ENCODE data around the gene TIAM2. TPM values are rescaled to one million over a fixed set of nuclear protein-coding genes. Genes with fewer than 3 reads are reported as not detected.

The TIAM2 gene
- total and polyA plus RNA-seq, 2 donors (not counting 3 experiments of a cell fraction or from before 2014, with no cell fraction given) = 9.6 to 18.5 TPM

GRCh38 chr6:155010940-155011339 lies 15.8 kb downstream of the TIAM2 start:
- Histone ChIP-seq H3K9me3 (replicated peaks; ENCODE audit: control insufficient read depth, insufficient read depth, low read length) (no peaks in the 10 kb centered on the region), H3K9me1 (replicated peaks; ENCODE audit: control insufficient read depth, extremely low read depth, insufficient read depth, low read length) (no peaks in the 10 kb centered on the region), H3K27me3 (ENCODE audit: control insufficient read depth in 2 of 2, insufficient read depth in 2 of 2, low read length in 2 of 2) (no peaks in the 10 kb centered on the region), H3K4me2 (ENCODE audit: insufficient read depth, low read length) (no peak overlapping the region), H3K4me1 (ENCODE audit: control insufficient read depth, extremely low read depth, insufficient read depth, low read length) (peaks cover 25% of the 10 kb centered on the region), H2AFZ (ENCODE audit: low read depth, low read length) (no peak overlapping the region), H3K36me3 (ENCODE audit: control insufficient read depth in 2 of 2, extremely low read depth in 1 of 2, insufficient read depth in 2 of 2, low read length in 2 of 2) (no peaks in the 10 kb centered on the region), H3K4me3 (replicated peaks in 1 of 3; ENCODE audit: insufficient read depth in 1 of 3, low read depth in 1 of 3, low read length in 3 of 3) (no peak overlapping the region), H3K79me2 (ENCODE audit: control insufficient read depth, insufficient read depth, low read length) (peaks cover 14% of the 10 kb centered on the region), H4K20me1 (replicated peaks; ENCODE audit: control insufficient read depth, extremely low read depth, insufficient read depth, low read length) (no peaks in the 10 kb centered on the region), H3K27ac (ENCODE audit: insufficient read depth, low read depth, low read length) (no peak overlapping the region), H3K9ac (replicated peaks; ENCODE audit: extremely low read depth, insufficient read depth, low read length) (no peak overlapping the region)
- no TSS peak for BruUV-seq (replicated peaks)
- intact Hi-C loops (cut with micrococcal nuclease) = loop anchor here (5.0 kb wide), 2 partner anchors 79 to 131 kb away; no protein-coding TSS in a partner anchor
- DNase-seq (ENCODE audit: low read depth, low spot score) = no peak
- no peak for FAIRE-seq
- dilution Hi-C loops (cut with MboI; ENCODE audit: extremely low pct_ligation_motif_present, low sequenced_read_pairs) = no loop called here
- TF ChIP-seq MYC (IDR thresholded peaks at IDR 0.05; ENCODE audit: low read depth, low read length) (no peak), JUN (IDR thresholded peaks at IDR 0.05; ENCODE audit: borderline replicate concordance, insufficient read depth, insufficient read length, low read depth) (no peak), MAX (IDR thresholded peaks at IDR 0.05; ENCODE audit: insufficient read depth, insufficient read length) (no peak), POLR2AphosphoS5 (IDR thresholded peaks at IDR 0.05; ENCODE audit: insufficient read depth, low read depth, low read length) (no peak), FOS (IDR thresholded peaks at IDR 0.05; ENCODE audit: borderline replicate concordance, insufficient read depth, low read length) (no peak)
- ChIA-PET POLR2A (no interaction called here), CTCF (interaction anchor here (1.1 to 1.6 kb wide), 5 partner anchors 9 to 163 kb away, joined by 3 to 6 read pairs (median 3); no protein-coding TSS in a partner anchor)

- dilution Hi-C loops (cut with MboI; ENCODE audit: extremely low pct_ligation_motif_present, low sequenced_read_pairs) = no loop called here
- no peak overlapping the region for H2AFZ ChIP-seq (ENCODE audit: low read depth, low read length)
- H3K9me3 ChIP-seq (replicated peaks; ENCODE audit: control insufficient read depth, insufficient read depth, low read length) = no peaks in the 10 kb centered on the region
- TF ChIP-seq CTCF (IDR thresholded peaks at IDR 0.05; ENCODE audit: extremely low read depth in 1 of 2, insufficient read depth in 1 of 2, low read depth in 1 of 2, low read length in 2 of 2) = no peak
- no peak for TF ChIP-seq JUN (IDR thresholded peaks at IDR 0.05; ENCODE audit: borderline replicate concordance, insufficient read depth, insufficient read length, low read depth)
- TF ChIP-seq POLR2A (IDR thresholded peaks at IDR 0.05; ENCODE audit: low read depth, low read length) = no peak
- no peak for TF ChIP-seq EZH2 (IDR thresholded peaks at IDR 0.05; ENCODE audit: borderline replicate concordance, low read depth, low read length, severe bottlenecking)
- TF ChIP-seq GATA2 (IDR thresholded peaks at IDR 0.05; ENCODE audit: insufficient read depth, insufficient read length, low read depth, low read length) = no peak
- TF ChIP-seq FOS (IDR thresholded peaks at IDR 0.05; ENCODE audit: borderline replicate concordance, insufficient read depth, low read length) = no peak
- no peak for TF ChIP-seq MYC (IDR thresholded peaks at IDR 0.05; ENCODE audit: low read depth, low read length)
- TF ChIP-seq MAX (IDR thresholded peaks at IDR 0.05; ENCODE audit: insufficient read depth, insufficient read length) = no peak
- TF ChIP-seq POLR2AphosphoS5 (IDR thresholded peaks at IDR 0.05; ENCODE audit: insufficient read depth, low read depth, low read length) = no peak
- peaks cover 14% of the 10 kb centered on the region for H3K79me2 ChIP-seq (ENCODE audit: control insufficient read depth, insufficient read depth, low read length)
- no TSS peak for BruUV-seq (replicated peaks)
- no peaks in the 10 kb centered on the region for H3K9me1 ChIP-seq (replicated peaks; ENCODE audit: control insufficient read depth, extremely low read depth, insufficient read depth, low read length)
- no peak overlapping the region for H3K4me2 ChIP-seq (ENCODE audit: insufficient read depth, low read length)
- H3K27me3 ChIP-seq (ENCODE audit: control insufficient read depth in 2 of 2, insufficient read depth in 2 of 2, low read length in 2 of 2) = no peaks in the 10 kb centered on the region
- ChIA-PET CTCF (interaction anchor here (0.6 to 1.6 kb wide), 7 partner anchors 10 to 162 kb away, joined by 3 to 6 read pairs (median 3); no protein-coding TSS in a partner anchor), POLR2A (no interaction called here)
- H3K9ac ChIP-seq (replicated peaks; ENCODE audit: extremely low read depth, insufficient read depth, low read length) = no peak overlapping the region
- H3K36me3 ChIP-seq (ENCODE audit: control insufficient read depth in 2 of 2, extremely low read depth in 1 of 2, insufficient read depth in 2 of 2, low read length in 2 of 2) = no peaks in the 10 kb centered on the region
- intact Hi-C loops (cut with micrococcal nuclease) = loop anchor here (5.0 kb wide), 2 partner anchors 80 to 130 kb away; no protein-coding TSS in a partner anchor
- no peak overlapping the region for H3K4me3 ChIP-seq (replicated peaks in 1 of 3; ENCODE audit: insufficient read depth in 1 of 3, low read depth in 1 of 3, low read length in 3 of 3)
- H4K20me1 ChIP-seq (replicated peaks; ENCODE audit: control insufficient read depth, extremely low read depth, insufficient read depth, low read length) = no peaks in the 10 kb centered on the region
- peaks cover 25% of the 10 kb centered on the region for H3K4me1 ChIP-seq (ENCODE audit: control insufficient read depth, extremely low read depth, insufficient read depth, low read length)
- DNase-seq (ENCODE audit: low read depth, low spot score) (no peak), FAIRE-seq (no peak)
- H3K27ac ChIP-seq (ENCODE audit: insufficient read depth, low read depth, low read length) = no peak overlapping the region
These were observed 16.7 kb downstream of the TIAM2 start for GRCh38 chr6:155011809-155012291.

All from endothelial cell of umbilical vein (primary cell).